ENCODE data around the gene CTDSP1. TPM values are rescaled to one million over a fixed set of nuclear protein-coding genes. Genes with fewer than 3 reads are reported as not detected.

Gene CTDSP1
- total RNA-seq, 4 donors from 2014 or later, result 47.3 to 87.4 (median 58.0) TPM

- 32 to 53% methylated on average over 9 to 13 of the region's 13 CpGs for WGBS, 2 donors
- TF ChIP-seq CTCF (IDR thresholded peaks at IDR 0.05) (no peak), POLR2A (IDR thresholded peaks at IDR 0.05) (peak in 2 of 4 donors; percentile 56 to 57)
- no peaks in the 10 kb centered on the region for H3K27me3 ChIP-seq
- no peak for DNase-seq
- H3K27ac ChIP-seq, result peak within 1 kb of the TSS in 2 of 4 donors; percentile 61 to 80
- no peaks in the 10 kb centered on the region for H3K36me3 ChIP-seq
- intact Hi-C loops (cut with DNase I), result no loop called here
- H3K4me1 ChIP-seq, result peaks cover 5 to 34% (median 13%) of the 10 kb centered on the region in 3 donors
- H3K4me3 ChIP-seq, result peak within 1 kb of the TSS in 2 of 4 donors; percentile 19 to 39
- no peaks in the 10 kb centered on the region for H3K9me3 ChIP-seq
These were observed 17.7 kb upstream of the CTDSP1 start, which contains the start of gene SLC11A1 for GRCh38 chr2:218381916-218382366. Gene SLC11A1 (plus strand): TSS chr2:218382273. CDS start chr2:218382369, 96 bp downstream.

GRCh38 chr2:218382785-218383184 is 16.9 kb upstream of the CTDSP1 start:
- peak overlapping the region in 2 of 4 donors; percentile 19 to 39 for H3K4me3 ChIP-seq
- TF ChIP-seq CTCF (IDR thresholded peaks at IDR 0.05) (no peak), POLR2A (IDR thresholded peaks at IDR 0.05) (no peak)
- 94 to 100% methylated on average over 2 to 3 of the region's 6 CpGs for WGBS, 2 donors
- no peaks in the 10 kb centered on the region for H3K27me3 ChIP-seq
- intact Hi-C loops (cut with DNase I), result no loop called here
- DNase-seq, result no peak
- H3K9me3 ChIP-seq, result no peaks in the 10 kb centered on the region
- H3K27ac ChIP-seq, result peak overlapping the region in 2 of 4 donors; percentile 61 to 80
- peaks cover 9 to 43% (median 22%) of the 10 kb centered on the region in 3 donors for H3K4me1 ChIP-seq
- H3K36me3 ChIP-seq, result no peaks in the 10 kb centered on the region

- DNase-seq, result no peak
- H3K27ac ChIP-seq, result peak overlapping the region; percentile 28 to 62 (median 55)
- peak overlapping the region in 2 of 4 donors; percentile 19 to 21 for H3K4me3 ChIP-seq
- TF ChIP-seq CTCF (IDR thresholded peaks at IDR 0.05), result no peak
- peak in 1 of 4 donors; percentile 6 for TF ChIP-seq POLR2A (IDR thresholded peaks at IDR 0.05)
- H3K36me3 ChIP-seq, result no peaks in the 10 kb centered on the region
- no peaks in the 10 kb centered on the region for H3K27me3 ChIP-seq
- H3K9me3 ChIP-seq, result no peaks in the 10 kb centered on the region
- 63 to 67% methylated on average over 2 to 9 of the region's 10 CpGs for WGBS, 2 donors
- H3K4me1 ChIP-seq, result peaks cover 12 to 46% (median 25%) of the 10 kb centered on the region in 3 donors
- intact Hi-C loops (cut with DNase I), result no loop called here
These were observed 15.7 kb upstream of the CTDSP1 start for GRCh38 chr2:218383892-218384519.

- Histone ChIP-seq H3K4me3 (no peak overlapping the region), H3K36me3 (no peaks in the 10 kb centered on the region), H3K4me1 (peaks cover 12 to 46% (median 25%) of the 10 kb centered on the region in 3 donors), H3K27me3 (no peaks in the 10 kb centered on the region), H3K27ac (no peak overlapping the region), H3K9me3 (no peaks in the 10 kb centered on the region)
- WGBS, 2 donors, result 79 to 83% methylated on average over 1 to 3 of the region's 9 CpGs
- TF ChIP-seq POLR2A (IDR thresholded peaks at IDR 0.05), result no peak
- no peak for TF ChIP-seq CTCF (IDR thresholded peaks at IDR 0.05)
- DNase-seq, result no peak
- intact Hi-C loops (cut with DNase I), result no loop called here
These were observed 14.7 kb upstream of the CTDSP1 start for GRCh38 chr2:218384975-218385374.
